ENCODE data around the gene PRPF31.

Gene PRPF31

DNA sequence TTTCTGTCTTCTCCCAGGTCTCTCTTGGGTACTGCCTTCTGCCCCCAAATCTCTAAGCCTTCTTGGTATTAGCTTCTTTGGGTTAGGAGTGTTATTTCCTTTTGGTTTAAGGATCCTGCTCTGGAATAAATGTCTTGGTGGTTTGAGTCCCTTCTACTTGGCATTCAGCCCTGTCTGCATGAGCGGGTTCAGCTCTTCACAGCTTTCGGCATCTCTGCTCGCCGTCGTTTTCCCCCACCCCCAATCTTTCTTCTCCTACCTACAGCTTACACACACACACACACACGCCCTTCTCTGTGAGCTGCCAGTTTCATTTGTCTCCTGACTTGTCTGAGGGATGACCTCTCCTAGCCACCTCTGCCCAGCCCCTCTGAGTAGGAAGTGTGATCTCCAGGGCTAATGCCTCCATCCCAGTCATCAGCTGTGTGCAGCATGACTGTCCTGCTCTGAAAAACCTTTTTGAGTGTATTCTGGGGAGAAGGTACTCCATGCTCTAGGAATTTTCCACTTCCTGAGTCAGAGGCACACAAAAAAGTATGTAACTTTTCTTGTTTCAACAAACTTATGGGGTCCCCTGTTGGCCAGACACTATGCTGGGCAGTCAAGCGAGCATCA is 26.7 kb downstream of the PRPF31 start:
- no peak for DNase-seq (ENCODE audit: low read depth)

DNA sequence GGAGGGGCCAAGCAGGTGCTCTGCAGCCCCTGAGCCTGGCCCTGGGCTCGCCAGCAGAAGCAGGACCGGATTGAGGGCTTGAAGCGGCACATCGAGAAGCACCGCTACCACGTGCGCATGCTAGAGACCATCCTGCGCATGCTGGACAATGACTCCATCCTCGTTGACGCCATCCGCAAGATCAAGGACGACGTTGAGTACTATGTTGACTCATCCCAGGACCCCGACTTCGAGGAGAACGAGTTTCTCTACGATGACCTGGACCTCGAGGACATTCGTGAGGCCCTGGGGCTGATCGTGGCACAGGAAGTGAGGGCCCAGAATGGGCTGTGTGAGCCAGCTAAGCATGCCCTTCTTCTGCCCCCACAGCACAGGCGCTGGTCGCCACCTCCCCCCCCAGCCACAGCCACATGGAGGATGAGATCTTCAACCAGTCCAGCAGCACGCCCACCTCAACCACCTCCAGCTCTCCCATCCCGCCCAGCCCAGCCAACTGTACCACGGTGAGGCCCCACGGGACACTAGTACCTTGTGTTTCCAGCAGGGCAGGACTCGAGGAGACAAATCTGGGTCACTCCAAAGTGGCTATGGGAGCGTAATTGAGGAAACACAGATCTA is 30.1 kb downstream of the PRPF31 start:
- DNase-seq (ENCODE audit: low read depth), result no peak

DNA sequence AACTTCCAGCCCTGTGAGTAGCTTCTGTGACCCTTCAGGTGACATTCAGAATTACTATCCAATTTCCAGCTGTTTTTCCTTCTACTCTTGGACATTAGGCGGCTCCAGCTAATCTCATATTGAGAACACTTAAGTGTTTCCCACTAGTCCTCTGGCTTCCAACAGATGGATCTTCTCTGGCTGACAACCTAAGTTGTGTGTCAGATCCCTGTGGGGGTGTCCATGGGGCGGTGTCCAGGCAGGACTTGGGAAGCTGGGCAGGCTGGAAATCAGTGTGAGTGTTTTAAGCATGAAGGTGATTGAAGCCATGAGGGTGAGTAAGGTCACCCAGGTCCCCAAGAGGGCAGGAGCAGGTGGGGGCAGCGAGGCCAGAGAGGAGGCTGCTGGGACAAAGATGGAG is 32.1 kb downstream of the PRPF31 start:
- no peak for DNase-seq (ENCODE audit: low read depth)

DNA sequence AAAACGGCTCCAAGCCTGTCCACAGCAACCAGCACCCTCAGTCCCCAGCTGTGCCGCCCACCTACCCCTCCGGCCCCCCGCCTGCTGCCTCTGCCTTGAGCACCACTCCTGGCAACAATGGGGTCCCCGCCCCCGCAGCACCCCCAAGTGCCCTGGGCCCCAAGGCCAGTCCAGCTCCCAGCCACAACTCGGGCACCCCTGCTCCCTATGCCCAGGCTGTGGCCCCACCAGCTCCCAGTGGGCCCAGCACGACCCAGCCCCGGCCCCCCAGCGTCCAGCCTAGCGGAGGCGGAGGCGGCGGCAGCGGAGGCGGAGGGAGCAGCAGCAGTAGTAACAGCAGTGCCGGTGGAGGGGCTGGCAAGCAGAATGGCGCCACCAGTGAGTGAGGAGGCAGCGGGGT is 32.6 kb downstream of the PRPF31 start:
- DNase-seq (ENCODE audit: low read depth), result no peak

DNA sequence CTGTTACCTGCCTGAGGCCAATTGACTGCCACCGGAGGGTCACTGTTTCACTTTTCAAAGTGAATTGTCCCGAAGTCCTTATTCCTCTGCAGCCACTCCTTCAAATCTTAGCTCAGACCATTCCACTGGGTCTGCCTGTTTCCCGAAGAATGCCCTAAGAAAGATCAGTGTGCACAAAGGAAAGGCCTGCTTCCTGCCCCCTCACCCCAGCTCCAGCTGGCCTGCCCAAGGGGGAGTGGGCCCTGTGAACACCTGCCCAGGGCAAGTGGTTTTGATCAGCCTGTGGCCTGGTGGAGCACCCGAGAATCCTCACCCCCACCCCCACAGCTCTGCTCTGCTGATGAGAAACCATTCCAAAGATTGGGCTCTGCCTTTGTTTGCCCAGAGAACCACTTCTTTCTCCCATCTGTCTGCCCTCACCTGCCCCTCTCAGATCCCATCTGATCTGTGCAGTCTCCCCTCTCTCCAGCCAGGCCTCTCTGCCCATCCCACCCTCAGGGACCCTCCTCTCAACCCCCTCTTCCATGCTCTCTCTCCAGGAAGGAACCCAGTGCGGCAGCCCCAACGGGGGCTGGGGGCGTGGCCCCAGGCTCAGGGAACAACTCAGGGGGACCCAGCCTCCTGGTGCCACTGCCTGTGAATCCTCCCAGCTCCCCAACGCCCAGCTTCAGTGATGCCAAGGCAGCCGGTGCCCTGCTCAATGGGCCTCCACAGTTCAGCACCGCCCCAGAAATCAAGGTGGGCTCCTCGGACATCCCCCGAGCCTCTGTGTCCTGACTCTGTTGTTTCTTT is 33.7 kb downstream of the PRPF31 start:
- DNase-seq (ENCODE audit: low read depth), result no peak

DNA sequence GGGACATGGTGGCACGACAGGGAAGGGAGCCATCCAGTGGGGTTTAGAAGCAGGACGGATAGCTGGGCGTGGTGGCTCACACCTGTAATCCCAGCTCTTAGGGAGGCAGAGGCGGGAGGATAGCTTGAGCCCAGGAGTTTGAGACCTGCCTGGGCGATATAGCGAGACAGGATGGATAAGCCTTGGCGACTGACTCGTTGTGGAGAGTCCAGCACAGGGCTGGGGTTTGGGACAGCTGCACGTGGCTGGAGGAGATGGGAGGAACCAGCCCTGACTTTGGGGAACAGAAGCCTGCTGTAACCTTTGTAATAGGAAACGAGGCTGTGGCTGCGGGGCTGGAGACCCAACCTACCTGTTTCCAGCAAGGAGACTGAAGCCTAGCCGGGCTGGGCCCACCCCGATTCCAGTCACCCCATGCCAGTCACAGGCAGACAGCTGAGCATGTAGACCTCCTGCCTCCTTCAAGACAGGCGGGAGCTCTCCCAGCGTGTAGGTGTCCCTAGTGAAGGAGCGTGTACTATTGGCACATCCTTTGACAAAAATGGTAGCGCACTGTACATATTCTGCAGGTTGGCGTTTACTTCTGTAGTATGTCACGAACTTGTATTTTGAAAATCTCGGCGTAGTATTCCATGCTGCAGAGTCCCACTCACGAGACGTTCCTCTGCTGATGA is 35.9 kb downstream of the PRPF31 start:
- DNase-seq (ENCODE audit: low read depth), result no peak

DNA sequence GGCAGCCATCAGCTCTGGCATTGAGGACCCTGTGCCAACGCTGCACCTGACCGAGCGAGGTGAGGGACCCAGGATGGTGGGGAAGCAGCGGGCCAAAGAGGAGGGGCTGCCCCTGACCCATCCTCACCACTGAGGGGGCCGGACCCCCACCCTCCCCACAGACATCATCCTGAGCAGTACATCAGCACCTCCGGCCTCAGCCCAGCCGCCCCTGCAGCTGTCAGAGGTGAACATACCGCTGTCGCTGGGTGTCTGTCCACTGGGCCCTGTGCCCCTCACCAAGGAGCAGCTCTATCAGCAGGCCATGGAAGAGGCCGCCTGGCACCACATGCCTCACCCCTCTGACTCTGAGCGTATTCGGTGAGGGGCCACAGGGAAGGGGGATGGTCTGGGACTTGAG is 36.7 kb downstream of the PRPF31 start:
- no peak for DNase-seq (ENCODE audit: low read depth)

DNA sequence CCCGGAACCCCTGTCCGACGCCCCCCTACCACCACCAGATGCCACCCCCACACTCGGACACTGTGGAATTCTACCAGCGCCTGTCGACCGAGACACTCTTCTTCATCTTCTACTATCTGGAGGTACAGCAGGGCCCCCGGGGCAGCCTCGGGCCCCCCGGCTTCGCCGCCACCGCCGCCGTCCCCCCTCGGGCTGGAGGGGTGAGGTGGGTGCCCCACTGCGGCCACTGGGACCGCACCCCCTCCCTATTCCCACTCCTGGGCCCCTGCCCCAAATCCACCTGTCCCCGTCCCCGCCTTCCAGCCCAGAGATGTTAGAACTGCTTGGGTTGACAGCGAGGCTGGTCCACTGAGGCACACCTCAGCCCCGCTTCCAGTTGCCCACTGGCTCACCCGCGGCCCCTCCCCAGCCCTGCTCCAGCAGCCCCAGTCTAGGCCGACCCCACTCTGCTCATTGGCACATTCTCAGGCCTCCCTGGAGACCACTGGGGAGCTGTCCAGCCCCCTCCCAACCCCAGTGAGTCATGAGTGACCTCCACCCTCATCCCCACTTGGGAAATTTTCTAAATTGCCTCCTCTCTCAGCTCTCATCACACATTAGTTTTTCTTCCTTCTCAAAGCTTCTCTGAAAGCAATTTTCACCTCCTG is 37.4 kb downstream of the PRPF31 start:
- DNase-seq (ENCODE audit: low read depth), result no peak

DNA sequence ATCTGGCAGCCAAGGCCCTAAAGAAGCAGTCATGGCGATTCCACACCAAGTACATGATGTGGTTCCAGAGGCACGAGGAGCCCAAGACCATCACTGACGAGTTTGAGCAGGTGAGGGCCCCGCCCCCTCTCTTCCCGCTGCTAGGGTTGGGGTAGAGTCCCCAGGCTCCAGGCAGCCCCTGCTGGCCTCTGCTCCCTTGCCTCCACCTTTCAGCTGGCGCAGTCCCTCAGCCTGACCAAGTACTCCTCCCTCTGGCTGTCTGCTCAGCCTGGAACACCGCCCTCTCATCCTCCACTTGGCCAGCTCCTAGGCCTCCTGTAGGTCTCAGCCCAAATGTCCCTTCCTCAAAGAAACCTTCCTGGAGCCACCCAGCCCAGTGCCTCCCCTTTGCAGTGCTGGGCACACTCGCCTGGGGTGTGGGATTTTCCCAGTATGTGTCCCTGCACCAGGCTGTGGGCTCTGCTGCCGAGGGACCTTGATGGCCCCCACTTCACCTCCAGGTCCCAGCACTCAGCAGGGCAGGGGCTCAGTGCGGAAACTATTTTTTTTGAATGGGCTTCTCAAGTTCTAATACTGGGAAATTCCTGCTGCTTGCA is 38.3 kb downstream of the PRPF31 start:
- DNase-seq (ENCODE audit: low read depth), result no peak

DNA sequence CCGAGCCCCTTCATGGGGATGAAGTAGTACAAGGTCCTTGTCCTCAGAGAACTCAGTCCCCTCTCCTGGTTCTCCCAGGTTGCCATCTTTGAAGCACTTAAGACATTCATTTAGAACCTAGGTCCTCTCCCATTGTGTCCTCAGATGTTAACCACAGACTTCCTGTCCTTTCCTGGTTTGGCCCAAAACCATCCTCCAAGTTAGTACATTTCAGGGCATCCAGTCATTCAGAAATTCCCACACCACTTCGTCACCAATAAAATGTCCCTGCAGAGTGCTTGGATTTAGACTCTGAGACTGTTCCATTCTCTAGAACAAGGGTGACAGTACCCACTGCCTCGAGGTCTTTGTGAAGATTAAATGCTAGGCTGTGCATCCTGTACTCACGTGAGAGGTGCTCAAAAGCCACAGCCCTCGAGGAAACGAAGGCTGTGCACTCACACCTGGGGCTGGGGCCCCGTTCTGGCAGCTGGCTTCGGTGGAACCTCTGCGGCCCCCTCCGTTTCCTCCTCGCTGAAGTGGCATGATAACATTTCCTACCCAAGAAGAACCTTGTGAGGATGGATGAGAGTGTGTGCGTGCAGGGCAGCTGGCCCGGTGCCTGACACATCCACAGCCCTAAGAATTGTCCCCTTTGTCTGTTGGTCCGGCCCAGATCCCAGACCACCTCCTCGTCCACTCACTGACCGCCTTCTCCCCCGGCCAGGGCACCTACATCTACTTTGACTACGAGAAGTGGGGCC is 39.2 kb downstream of the PRPF31 start:
- DNase-seq (ENCODE audit: low read depth), result no peak

DNA sequence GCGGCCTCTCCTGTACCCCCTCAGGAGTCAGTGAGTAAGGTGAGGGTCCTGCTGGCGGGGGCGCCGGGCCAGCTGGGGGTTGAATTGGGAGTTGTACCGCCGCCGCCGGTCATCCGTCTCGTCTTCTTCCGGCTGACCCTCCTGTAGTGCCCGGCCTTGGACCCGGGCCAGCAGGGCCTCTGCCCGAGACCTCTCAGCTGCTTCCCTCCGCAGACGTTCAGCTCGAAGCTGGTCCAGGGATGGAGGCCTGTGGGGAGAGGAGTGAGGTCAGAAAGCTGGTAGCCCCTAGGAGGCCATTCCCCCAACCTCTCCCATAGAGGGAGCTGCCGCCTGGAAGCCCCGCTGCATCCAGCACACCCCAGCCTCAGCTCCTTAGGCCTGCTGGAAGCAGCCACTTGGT is 40.1 kb downstream of the PRPF31 start:
- DNase-seq (ENCODE audit: low read depth), result no peak

DNA sequence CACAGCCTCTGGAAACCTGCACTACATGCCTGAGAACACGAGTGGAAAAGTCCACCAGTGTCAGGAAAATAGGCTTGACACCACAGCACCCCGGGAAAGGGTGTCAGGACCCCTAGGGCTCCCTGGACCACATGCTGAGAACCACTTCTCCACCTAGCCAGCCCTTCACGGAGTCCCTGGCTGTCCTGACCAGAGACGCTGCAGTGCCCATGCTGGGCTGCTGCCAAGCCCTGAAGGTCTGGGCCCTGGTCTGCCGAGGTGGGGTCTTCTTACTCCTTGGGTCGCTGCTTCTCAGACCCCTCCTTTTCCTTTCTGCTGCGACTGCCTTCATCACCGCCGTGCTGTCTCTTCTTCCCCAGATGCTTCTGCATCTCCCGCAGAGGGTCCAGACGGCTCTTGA is 40.9 kb downstream of the PRPF31 start:
- no peak for DNase-seq (ENCODE audit: low read depth)

DNA sequence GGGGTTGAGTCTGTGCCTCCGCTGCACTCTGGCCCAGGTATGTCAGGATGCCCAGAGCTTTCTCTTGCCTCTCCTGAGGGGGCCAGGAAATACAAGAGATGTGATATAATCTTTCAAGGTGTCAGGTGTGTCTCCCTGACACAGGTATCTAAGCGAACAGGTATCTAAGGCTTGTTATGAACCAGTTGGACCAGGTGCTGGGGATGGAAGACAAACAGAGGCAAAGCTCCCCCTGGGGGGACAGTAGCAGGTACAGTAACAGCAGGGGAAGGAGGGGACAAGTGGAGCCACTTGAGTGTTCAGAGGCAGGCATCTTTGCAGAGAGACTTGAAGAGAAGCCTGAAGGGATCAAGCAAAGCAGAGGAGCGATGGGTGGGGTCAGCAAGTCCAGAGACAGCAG is 41.4 kb downstream of the PRPF31 start:
- DNase-seq (ENCODE audit: low read depth), result no peak

DNA sequence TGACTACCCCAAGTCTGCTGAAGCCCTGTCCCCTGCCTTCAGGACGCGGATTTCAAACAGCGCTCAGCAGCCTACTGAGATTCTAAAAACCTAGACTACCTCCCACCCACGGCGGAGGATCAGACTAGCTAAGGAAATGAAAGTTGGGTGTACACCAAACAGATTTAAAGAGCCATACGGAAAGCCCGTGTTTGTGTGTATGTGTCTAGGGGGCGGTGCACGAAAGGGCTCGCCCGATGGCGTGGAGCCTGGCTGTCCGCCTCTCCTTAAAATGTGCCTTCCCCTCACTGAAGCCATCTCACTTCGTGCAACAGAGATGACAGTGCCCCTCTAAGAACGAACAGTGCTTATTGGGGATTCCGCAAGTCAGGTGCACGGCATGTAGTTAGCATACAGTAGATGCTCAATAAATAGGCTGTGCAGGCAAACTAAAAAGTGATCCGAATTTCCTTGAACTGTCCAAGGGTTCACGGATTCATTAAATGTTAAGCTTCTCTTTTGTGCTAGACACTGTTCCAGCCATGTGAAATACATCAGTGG is 43.3 kb downstream of the PRPF31 start:
- DNase-seq (ENCODE audit: low read depth), result no peak

DNA sequence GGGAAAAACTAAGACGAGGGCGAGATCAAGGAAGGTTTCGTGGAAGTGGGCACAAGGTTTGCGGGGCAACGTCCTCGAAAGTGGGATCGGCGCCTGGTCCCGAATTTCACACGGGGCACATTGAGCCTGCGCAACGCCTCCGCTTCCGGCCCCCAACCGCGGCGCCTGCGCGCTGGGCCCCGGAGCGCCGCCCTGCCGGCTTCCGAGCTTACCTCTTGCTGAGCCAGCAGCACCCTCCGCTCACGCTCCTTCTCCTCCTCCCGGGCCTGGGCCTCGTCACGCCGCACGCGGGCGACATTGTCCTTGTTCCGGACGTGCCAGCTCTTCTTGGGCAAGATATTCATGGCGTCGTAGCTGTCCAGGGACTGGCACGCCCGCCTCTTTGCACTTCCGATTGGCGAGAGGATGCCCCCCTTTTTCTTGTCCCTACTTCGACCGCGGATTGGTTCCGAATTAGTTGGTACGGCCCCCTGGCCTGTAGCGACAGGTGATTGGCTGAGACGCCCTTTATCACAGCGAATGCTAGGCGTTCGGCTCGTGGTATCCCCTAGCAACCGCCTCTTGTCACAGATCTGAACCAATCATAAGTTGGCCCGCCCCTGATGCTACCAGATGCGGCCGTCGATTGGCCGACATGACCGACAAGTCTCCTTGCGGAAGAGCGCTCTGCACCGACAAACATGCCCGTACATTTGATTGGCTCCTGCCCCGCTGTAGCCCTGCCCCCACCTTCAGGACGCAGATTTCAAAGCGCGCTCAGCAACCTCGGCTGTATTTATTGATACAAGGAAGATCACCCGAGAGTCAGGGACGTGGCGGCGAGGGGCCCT is 44.0 kb downstream of the PRPF31 start, which contains the start of gene LENG1:
TSS of gene LENG1 (minus strand) at position 370 of the 830 bp plus-strand sequence. CDS start at position 344, 26 bp downstream.
- DNase-seq (ENCODE audit: low read depth), result peak; percentile 96

DNA sequence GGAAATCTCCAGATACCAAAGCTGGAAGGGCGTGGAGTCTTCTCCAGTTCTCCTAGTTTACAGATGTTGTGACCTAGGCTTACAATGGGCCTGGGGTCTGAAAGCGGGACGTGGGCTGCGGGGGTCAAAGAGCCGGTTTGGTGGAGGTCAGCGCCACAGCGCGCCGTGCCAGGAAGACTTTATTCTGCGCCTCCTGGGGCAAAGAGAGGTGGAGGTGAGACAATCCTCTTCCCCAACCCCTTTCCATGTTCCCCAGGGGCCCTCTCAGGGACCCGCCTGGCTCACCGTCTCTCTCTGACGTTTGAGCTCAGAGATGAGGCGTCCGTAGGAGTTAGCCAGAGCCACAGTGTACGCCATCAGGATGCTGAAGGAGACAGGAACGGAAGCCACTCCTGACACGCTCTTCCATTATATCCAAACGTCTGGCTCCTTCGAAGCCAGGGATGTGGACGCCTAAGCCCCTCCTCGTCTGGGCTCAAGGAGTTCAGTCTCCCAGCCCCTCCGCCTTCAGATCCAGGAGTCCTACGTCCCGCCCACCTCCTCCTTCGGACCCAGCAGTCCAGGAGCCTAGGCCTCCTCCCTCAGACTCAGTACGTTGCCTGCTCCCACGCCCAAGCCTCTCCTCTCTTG is 44.7 kb downstream of the PRPF31 start:
- no peak for DNase-seq (ENCODE audit: low read depth)

DNA sequence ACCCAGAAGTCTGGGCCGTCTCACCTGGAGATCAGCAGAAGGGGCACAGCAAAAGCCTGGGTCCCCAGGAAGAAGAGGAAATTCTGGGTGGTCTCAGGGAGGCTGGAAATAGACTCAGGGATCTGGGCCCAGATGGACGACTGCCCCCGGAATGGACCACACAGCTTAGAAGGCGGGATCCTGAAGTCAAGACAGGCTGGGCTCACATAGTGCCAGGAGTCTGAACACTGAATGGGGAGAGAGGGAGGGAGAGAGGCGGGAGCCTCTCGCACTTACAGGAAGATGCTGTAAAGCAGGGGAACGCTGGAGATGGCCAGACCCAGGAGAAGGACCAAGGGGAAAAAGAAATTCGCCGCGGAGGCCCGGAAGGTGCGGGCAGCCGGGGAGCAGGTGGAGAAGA is 45.3 kb downstream of the PRPF31 start:
- no peak for DNase-seq (ENCODE audit: low read depth)

DNA sequence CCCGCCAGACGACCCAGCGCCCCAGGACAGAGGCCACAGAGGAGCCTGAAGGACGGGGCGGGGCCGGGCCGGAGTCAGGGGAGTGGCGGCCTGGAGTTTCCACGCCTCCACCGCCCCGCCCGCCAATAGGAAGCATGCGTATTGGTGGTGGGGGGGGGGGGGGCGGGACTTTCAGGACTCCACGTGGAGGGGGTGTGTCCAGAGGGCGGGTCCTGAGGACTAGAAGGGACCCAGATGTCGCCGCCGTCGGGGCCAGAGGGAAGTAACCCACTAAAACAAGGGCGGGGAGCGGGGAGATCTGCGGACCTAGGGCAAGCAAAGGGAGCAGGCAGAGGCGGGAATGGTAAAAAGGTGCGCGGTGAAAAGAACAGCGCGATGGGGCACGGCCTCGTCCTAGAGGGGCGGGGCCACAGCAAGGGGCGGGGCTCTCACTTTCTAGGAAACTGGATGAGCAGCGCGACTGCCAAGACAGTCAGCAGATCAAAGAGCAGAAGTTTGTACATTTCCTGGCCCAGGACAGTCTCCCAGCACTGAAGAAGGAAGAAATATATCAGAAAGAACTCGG is 46.8 kb downstream of the PRPF31 start:
- peak; percentile 61 for DNase-seq (ENCODE audit: low read depth)

DNA sequence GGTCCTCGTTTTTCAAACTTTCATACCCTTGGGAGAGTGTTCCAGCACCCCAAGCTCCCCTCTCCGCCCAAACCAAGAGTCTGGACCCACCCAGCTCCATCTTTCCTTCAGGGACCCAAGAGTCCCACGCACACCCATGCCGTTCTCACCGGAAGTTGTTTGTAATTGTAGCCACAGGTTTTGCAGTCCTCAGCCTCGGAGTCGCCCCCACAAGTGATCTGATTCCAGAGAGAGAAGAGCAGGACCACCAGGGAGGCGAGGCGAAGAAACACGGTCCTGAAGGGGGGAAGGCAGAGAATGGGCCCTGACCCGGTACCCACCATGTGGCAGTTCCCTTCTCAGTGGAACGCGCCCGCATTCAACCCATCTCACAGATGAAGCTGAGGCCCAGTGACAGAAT is 47.3 kb downstream of the PRPF31 start:
- DNase-seq (ENCODE audit: low read depth), result no peak
